GM21381 (cell line): ENCODE data around the gene CPNE7.
"Not testable (repeated sequence)": the region's sequence is repeated elsewhere in the genome, so short reads cannot be mapped to it uniquely, and the experiment has no call there.

Experiments
- ATAC-seq: cut with Tn5 transposase; IDR thresholded peaks from one replicate; pipeline ENCODE4 v1.9.1; 2021; ENCODE audit warnings: mild to moderate bottlenecking, moderate library complexity; ENCODE audit not compliant: unreplicated experiment

CPNE7 gene

DNA sequence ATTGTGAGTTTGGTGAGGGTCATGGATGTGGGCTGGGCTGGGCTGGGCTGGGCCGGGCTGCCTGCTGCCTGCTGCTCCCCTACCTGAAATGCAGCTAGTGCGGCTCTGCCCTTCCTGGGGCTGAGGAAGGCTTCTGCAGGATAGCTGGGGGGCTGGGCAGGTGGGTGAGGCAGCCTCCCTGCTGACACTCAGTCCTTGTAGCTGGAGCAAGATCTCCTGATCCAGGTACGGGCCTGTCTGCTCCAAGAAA, 10.4 kb upstream of the CPNE7 start:
- no peak for ATAC-seq

DNA sequence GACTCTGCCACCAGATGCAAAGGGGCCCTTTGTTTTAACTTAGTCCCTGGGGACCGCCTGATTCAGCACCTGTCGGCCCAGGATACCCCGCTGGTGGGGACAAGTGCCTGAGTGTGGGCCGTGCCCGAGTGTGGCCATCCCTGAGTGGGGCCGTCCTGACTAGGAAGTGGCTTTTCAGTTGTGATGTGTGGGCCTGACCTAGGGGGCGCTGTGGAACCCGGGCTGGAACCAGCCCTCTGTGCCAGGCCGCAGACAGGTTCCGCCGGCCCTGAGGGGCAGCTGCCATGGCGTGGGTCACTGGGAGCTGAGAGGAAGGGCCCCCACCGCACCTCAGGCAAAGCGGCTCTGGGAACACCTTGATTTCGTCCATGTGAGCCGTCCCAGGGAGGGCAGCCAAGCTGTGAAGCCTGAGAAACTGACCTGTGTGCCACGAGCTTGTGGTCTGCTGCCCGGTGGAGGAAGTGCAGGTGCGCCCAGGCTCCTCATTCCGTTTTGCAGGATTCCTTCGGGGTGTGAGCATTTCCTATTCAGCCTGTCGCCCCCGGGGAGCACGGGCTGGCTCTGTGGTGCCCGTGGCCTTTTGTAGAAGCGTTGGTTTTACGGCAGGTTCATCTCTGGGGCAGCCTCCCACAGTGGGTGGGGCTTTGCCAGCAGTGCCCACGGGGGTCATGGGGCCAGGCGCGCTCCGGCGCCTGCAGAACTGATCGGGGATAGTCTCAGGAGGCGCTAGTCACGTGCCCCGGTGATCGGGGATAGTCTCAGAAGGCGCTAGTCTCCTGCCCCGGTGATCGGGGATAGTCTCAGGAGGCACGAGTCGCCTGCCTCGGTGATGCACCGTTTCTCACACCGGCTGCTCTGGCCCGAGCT, 9.8 kb upstream of the CPNE7 start:
- no peak for ATAC-seq

DNA sequence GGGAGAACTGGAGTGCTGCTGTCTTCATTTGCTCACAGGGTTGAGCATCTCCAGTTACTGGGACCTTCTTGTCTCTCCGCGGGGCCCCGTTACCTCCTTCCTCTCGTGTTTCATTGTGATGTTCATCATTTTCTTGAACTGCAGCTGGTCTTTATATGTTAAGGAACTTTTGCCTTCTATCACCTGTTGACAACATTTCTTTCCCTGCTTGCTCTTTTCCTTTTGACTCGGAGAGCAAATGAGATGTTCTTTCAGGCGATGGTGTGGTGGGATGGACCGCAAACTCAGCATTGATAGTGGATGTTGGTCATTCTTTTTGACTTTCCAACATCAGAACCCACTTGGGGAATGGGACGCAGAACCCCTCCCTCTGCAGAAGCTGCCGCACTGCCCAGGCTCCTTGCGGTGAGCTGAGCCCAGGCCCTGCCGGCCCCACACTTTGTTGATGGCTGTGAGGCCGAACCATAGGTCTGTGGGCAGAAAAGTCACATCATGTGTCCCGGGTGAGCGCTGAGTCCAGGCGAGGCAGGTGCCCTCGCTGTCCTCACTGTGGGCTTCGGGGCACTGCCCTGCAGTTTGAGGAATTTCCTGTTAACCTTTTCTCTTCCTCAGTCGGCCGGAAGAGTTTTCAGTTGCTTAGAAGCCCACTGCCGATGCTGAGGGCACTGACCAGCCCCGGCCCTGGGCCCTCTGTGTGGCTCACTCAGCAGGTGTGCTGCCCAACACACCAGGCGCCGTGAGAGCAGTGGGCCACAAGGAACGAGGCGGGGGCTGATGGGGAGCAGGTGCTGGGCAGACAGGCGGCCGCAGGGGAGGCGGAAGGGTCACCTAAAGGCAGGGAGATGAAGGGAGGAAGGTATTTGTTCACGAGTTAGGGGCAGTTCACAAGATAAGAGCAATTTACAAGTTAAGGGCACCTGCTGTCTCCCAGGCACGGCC, 7.6 kb upstream of the CPNE7 start:
- no peak for ATAC-seq

DNA sequence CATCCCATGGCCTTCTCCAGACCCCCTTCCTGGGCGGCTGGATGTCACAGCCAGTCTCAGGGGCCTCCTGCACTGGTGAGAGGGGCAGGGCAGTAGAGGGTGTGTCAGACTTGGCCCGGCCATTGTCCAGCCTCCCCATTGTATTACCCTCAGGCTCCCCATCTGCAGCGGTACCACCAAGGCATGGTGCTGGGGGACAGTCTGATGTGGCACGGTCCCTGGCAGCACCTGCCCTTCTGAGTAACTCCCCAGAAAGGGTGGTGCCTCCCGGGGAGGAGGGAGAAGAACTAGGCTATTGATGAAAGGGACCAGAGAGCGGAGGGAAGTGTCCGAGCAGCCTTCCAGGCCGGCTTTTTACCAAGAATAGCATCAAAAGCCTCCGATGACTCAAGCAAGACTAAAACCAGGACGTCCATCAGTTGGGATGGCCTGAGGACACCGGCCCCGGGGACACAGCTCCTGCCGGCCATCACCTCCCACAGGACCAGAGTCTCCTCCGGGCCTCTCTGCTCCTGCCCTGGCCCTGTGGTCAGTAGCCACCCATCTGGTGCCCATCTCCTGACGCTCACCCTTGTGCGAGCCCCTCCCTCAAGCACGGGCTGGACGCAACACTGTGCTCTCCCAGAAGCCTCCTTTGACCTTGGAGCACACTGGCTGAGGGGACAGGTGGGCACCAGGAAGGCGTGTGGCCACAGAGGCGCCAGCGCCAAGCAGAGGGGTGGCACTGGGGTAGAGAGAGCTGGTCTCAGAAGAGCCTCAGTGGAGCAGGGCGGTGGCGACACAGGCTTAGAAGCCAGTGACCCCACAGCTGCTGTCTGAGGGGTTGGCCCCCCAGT, 5.8 kb upstream of the CPNE7 start:
- no peak for ATAC-seq

DNA sequence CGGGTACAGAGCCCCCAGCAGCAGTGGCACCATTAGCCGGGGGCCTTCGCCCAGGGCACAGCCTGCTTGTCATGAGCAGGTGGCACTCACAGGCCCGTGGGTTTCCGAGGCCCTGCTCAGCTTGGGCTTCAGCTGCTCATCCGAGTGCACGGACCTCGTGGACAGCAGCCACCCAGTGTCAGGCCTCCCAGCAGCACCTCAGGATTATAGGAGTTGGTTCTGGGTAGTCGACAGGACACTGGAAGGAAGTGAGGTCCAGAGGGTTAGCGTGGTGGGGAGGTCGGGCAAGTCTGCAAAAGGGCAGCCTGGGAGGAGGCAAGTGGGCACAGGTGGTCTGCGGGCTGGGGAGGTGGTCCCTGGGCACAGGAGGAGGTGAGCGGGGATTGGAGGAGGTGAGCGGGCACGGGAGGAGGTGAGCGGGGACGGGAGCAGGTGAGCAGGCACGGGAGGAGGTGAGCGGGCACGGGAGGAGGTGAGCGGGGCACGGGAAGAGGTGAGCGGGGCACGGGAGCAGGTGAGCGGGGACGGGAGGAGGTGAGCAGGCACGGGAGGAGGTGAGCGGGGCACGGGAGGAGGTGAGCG, 5.1 kb upstream of the CPNE7 start:
- no peak for ATAC-seq

DNA sequence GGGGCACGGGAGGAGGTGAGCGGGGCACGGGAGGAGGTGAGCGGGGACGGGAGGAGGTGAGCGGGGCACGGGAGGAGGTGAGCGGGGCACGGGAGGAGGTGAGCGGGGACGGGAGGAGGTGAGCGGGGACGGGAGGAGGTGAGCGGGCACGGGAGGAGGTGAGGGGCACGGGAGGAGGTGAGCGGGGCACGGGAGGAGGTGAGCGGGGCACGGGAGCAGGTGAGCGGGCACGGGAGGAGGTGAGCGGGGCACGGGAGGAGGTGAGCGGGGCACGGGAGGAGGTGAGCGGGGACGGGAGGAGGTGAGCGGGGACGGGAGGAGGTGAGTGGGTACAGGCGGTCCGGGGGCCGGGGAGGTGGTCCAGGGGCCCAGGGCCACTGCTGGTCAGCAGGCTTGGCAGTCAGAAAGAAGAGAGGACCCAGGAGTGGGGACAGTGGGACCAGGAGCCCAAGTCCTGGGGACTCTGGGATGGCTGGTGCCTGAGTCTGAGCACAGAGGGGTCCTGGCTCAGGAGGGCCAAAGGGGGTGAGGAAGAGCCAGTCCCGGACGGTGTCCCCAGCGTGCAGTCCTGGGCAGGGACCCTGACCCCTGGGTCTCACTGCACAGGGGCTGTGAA, 4.5 kb upstream of the CPNE7 start:
- ATAC-seq: not testable (repeated sequence)

DNA sequence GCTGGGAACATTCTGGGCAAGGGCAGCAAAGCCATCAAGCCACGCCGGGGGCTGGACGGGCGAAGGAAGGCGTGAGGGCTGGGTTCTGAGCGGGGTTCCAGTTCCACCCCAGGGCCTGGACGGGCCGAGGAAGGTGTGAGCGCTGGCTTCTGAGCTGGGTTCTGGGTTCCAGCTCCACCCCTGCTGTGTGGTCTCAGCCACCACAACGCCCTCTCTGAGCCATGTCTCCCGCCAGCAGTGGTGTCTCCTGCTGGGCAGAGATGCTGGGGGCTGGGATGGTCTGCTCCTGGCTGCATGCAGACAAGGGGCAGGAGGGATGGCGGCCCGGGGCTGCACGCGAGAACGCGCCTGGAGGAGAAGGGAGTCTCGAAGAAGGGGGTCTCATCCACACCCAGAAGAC, 3.9 kb upstream of the CPNE7 start:
- ATAC-seq: no peak

DNA sequence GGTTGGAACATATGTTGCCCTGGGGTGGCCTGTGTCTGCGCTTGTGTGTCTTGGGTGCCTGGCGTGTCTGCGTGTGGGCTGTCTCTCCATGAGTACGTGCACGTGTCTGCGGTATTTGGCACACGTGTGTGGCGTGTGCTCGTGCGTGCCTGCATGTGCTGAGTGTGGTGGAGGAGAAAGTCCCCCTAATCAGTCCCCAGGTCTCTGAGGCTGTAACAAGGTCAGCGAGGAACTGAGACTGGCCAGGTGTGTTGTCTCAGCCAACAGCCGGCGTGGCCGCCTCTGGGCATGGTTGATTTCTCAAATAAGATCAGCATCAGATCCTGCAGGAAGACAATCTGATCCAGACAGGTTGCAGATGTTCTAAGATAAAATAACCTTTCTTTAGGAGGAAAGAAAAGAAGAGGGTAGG, 3.5 kb upstream of the CPNE7 start:
- ATAC-seq: no peak

DNA sequence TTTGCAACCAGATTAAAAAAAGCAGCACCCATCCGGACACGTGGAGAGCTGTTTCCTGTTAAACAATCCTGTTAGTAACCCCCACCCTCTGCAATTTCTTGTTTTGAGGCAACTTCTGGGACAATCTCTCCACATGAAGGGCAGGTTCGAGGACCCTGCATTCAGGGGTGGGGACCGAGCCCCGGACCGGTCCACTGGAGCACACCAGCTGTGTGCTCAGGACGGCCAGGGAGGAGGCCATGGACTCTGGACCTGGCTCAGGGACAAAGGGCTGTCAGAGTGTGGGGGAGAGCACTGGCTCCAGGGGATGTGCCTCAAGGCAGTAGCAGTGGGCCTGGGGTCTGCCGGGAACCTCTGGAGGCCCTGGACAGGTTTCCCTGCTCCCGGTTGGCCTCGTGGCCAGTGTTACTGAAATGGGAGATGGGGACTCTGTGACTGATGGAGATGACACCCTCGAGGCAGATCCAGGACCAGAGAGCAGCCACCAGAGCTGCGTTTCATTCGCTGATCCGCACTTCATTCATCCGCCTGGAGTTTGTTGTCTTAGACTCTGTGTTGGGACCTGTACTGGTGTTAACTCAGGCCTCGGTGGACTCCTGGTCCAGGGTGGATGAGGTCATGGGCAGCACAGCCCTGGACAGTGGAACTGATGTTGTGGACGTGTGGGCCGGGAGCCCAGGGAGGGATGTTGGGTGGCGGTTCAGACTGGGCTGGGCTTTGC, 2.9 kb upstream of the CPNE7 start:
- ATAC-seq: no peak

DNA sequence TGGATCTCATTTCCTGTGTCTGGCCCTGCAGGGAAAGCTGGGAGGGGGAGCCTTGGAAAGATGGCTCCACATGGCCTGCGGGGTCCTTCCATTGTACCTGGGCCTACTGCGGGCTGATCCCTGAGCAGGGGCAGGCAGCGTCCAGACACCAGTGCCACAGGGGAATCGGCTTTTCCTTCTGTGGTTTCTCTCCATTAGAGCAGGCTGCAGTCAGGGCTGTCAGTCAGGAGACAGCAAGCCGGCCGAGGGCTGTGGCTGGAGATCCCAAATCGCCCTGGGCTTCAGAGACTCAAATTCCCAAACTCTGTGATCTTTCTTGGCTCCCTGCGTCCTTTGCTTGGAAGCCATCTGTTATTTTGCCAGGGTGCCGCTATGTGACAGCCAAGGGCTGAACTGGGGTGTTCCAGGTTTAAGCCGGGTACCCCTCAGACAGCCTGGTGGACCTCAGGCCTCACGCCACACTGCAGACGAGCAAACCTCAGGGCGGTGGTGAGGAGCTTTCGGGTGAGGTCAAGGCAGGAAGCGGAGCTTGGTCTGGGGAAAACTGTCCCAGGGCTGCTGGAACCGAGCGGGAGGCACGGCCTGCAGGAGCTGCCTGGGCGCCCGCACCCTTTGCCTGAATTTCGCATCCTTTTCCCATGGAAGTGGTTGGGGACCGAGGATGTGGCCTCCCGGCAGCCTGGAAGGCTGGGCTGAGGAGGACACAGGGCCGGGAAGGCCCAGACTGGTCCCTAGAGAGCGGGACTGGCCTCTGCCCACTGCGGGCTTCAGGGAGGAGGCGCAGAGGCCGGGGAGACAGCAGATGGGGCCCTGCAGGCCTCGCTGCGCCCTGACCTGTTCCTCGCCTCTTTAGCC, 1.5 kb upstream of the CPNE7 start:
- no peak for ATAC-seq

DNA sequence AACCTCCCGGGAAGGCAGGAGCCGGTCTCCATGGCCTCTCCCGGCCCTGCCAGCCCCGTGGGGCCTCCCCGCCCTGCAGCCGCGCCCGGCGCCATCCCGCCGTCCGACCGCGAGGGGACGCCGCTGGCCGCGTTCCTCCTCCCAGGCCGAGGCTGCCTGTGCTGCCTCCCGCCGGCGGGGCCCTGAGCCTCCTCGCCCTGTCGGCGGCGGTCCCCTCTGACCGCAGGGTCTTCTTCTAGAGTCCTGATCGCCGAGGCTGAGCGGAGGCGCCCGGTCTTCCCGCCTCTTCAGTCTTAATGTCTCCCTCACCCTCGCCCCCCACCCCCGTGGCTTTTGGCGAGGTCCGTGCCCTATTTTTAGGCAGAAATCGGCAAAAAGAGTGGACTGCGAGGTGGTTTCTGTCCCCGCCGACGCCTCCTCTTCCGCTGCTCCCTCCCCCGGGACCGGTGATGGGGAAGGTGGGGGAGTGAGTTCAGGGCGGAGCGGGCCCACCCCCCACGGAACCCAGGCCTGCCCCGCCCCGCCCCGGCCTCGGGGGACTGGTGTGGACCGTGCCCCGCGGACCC, 794 bp upstream of the CPNE7 start:
- no peak for ATAC-seq

DNA sequence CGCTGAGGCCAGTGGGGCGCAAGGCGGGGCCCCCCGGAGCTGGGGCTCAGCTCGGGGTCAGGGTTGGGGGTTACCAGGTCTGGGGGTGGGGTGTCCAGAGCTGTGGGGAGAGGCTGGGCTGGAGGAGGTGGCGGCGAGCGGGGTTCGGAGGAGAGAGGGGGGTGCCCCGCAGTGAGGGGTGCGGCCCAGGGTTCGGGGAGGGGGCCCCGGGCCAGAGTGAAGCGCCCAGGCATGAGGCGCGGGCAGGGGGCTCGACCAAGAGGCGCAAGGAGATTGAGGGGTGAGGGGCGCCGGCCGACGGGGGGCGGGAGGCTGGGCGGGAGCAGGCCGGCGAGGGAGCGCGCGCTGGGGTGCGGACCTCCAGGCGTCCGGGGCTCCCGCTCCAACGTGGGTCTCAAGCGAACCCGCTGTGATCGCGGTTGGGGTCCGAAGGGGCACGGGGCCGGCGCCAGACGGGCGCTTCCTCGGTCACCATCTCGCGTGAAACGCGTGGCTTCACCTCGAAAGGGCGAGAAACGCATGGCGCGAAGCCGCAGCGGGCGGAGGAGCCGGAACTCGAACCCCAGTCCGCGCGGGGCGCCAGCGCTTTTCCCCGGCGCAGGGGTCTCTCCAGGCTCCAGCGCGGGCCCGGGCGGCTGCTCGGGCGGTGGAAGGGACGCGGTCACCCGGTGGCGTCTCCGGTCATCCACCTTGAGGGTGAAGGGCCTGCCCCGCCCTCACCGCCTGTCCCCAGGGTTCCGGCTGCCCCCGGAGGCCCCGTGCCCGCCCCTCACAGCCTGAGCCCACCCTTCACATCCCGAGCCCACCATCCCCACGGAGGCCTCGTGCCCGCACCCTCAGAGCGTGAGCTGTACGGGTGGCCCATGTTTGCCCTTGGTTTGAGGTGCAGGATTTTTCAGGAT, 846 bp downstream of the CPNE7 start:
- no peak for ATAC-seq

DNA sequence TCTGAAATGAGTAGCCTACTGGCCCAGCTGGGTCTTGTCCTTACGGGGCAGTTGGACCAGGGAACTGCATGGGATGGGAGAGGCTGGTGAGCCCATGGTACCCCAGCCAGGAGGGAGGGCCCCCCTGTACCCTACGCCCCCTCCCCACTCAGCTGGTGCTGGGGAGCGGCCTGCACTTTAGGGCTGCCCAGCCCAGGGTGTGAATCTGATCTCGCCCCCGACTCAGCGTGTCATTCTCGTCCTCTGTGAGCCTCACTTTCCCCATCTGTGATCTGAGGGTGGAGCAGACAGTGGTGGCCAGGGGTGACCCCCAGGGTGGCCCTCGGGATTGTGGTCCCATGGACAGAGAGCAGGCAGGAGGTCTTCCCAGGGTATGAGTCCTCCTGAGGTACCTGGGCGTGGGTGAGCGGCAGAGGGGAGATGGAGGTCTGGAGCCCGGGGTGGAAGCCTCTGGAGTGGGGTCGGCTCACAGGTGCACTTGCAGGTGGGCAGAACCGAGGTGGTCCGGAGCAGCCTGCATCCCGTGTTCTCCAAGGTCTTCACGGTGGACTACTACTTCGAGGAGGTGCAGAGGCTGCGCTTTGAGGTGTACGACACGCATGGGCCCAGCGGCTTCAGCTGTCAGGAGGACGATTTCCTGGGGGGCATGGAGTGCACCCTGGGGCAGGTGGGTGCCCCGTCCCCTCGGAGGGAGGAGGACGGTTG, 1.6 kb downstream of the CPNE7 start:
- ATAC-seq: no peak

DNA sequence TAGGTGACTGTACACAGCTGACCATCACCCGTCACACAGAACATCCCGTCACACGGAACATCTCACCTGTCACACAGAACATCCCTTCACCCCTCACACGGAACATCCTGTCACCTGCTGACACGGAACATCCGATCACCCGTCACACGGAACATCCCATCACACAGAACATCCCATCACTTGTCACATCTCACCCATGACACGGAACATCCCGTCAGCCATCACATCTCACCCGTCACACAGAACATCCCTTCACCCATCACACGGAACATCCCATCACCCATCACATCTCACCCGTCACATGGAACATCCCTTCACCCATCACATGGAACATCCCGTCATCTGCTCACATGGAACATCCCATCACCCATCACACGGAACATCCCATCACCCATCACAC, 3.8 kb downstream of the CPNE7 start:
- no peak for ATAC-seq

DNA sequence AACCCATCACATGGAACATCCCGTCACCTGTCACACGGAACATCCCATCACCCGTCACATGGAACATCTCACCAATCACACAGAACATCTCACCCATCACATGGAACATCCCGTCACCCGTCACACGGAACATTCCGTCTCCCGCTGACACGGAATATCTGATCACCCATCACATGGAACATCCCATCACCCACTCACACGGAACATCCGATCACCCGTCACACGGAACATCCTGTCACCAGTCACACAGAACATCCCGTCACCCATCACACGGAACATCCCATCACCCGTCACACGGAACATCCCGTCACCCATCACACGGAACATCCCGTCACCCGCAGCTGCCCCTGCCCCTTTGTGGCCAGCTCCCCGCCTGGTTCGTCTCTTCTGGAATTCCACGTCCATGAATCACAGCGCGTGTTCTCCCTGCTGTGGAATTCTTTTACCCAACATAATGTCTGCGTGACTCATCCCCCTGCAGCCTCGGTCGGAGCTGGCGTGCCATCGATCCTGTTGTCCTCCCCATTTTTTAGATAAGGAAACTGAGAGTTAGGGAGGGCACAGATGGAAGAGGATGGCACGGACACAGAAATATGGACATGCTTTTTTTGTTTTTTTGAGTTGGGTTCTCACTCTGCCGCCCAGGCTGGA, 5.6 kb downstream of the CPNE7 start:
- no peak for ATAC-seq

DNA sequence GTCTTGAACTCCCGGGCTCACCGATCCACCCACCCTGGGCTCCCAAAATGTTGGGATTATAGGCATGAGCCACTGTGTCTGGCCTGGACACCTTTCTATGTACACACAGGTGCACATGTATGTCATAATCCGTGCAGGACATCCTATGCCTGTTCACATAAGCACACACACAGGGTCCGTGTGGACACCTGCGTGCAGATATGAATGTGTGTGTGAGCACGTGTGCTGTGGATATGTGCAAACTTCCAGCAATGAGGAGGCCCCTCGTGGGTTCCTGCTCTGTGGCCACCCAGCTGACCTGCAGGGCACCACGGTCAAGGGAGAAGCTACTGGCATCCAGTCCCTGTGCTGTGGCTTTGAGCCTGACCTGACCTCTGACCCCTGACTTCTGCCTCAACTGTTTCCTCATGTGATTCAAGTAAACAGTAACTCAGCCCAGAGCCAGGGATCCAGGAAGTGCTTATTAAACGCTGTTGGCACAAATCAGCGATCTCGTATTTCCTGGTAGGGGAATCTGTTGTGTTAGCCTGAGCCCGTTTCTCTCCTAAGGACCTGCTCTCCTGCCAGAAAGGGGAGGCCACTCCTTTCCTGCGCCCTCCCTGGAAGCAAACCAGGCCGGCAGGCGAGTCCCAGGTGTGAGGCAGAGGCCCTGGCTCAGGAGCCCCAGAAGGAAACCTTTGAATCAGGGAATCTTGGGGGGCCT, 6.5 kb downstream of the CPNE7 start:
- no peak for ATAC-seq
